ENCODE measurements around the gene SPNS2. TPM values are rescaled to one million over a fixed set of nuclear protein-coding genes. Genes with fewer than 3 reads are reported as not detected.

The SPNS2 gene
- total RNA-seq, 1 donor from 2014 or later: 122 TPM

GRCh38 chr17:4520060-4520893, 21.6 kb downstream of the SPNS2 start:
- DNase-seq: no peak

GRCh38 chr17:4520894-4521600, 22.4 kb downstream of the SPNS2 start:
- DNase-seq: peak; percentile 41

DNA sequence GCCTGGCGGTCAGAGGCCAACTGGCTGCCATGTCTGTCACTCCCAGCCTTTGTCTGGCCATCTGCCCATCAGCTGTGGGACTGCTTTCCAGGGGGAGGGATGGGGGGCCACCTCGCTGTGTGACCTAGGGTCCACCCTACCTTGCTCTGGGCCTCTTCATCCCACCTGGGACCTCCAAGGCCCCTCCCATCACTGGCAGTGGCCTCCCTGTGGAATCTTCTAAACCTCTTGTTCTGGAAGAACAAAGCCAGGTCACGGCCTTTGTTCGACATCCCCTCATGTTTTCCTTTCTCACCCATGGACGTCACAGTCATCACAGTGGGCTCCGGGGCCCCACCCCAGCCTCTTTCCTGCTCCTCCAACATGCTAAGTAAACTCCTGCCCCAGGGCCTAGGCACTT, 24.0 kb downstream of the SPNS2 start:
- peak; percentile 76 for DNase-seq

- DNase-seq: no peak
Measured at GRCh38 chr17:4523946-4524345, 25.3 kb downstream of the SPNS2 start.

GRCh38 chr17:4525691-4526397, 27.2 kb downstream of the SPNS2 start:
- no peak for DNase-seq

- DNase-seq: no peak
Measured at GRCh38 chr17:4527134-4527533, 28.5 kb downstream of the SPNS2 start.

DNA sequence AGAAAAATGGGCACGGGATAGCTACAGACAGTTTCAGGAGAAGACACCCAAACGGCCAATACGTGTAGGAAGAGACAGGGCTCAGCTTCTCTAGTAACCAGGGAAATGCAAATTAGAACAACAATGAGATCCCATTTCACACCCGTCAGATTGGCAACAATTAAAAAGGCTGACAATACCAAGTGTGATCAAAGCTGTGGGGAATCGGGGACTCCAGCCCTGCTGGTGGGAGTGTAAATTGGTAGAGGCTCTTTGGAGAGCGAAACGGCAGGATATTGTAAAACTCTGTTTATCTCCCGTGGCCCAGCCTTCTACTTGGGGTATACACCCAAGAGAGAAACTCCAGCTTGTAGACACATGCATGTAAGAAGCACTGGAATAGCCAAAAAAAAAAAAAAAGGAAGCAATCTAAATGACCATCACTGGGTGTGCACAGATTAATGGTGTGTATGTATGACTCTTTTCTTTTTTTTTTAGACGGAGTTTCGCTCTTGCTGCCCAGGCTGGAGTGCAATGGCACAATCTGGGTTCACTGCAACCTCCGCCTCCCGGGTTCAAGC, 29.0 kb downstream of the SPNS2 start:
- no peak for DNase-seq

DNA sequence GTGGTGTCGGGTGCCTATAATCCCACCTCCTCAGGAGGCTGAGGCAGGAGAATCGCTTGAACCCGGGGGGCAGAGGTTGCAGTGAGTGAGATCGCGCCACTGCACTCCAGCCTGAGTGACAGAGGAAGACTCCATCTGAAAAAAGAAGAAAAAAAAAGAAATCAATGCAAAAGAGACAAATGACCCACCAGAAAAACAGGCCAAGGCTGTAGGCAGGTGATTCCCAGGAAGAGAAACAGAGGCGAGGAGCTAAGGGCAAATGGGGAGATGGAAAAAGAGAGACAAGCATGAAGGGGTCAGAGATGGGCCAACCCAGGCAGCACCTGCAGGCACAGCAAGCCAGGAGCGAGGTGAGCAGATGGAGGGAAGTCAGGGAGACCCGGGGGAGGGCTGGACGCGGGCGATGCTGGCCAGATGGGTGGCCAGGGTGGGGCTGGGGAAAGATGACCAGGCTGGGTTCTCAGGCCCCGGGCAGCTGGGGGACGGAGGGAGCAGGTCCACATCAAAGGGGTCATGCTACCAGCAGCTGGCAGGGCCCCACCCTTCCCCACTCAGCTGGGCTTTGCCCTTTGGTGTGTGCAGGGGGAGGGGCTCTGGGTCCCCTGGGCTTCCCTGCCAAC, 31.0 kb downstream of the SPNS2 start:
- DNase-seq: no peak

DNA sequence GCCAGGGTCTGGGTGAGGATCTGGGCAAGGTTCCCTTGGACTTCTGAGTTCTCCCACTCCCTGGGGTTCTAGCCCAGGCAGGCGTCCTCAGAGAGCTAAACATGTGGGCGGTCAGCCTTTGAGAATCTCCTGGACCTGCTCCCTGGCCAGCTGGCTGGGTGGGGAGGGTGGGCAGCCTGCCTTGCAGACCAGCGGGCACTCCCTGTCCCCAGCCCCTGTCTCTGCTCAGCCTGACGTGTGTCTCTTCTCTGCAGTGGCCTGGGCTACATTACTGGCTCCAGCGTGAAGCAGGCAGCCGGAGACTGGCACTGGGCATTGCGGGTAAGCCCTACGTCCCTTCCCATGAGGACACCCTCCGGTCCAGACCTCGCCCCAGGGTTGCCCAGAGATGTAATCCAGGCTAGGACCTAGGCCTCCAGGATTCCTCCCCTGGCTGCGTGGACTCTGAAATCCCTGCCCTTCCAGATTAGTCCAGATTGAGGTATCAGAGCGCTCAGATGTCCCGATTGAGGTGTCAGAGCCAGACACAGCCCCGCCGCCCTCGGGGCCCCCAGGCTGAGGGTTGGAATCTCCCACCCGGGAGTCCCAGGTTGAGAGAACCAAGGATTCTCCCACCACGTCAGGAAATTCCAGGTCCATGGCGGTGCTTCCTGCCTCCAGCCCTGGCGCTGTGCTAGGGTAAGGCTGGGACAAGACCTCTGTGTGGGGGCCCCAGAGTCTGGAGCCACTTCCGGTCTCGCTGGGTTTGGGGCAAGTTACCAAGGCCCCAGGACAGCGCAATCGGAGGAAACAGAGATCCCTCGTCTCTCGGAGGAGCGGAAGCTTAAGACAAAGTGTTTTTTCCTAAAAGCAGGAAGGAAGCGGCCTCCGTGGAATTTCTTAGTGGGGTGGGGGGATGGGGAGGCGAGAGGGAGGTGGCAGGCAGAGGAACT, 32.4 kb downstream of the SPNS2 start:
- DNase-seq: peak; percentile 98

DNA sequence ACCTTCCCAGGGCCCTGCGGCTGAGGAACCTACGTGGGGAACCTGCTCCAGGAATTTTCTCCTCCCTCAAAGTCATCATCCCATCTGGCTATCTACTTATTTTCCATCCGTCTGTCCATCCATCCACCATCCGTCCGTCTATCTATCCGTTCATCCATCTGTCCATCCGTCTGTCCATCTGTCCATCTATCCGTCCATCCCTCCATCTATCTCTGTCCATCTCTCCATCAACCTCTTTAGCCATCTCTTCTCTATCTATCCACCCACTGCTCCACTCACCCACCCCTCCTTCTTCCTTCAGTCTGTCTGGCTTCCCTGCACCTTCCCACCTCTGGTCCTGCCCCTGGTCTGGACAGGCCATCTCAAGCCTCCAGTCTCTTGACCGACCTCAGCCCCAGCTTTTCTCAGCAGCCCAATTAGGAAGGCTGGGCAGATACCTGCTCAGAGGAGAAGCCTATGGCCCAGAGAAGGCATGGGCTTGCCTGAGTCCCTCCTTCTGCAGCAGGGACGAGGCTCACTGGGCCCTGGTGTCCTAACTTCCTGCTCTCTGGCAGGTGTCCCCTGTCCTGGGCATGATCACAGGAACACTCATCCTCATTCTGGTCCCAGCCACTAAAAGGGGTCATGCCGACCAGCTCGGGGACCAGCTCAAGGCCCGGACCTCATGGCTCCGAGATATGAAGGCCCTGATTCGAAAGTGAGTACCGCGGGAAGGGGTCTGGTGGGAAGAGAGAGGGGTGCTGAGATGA, 33.5 kb downstream of the SPNS2 start:
- DNase-seq: no peak

DNA sequence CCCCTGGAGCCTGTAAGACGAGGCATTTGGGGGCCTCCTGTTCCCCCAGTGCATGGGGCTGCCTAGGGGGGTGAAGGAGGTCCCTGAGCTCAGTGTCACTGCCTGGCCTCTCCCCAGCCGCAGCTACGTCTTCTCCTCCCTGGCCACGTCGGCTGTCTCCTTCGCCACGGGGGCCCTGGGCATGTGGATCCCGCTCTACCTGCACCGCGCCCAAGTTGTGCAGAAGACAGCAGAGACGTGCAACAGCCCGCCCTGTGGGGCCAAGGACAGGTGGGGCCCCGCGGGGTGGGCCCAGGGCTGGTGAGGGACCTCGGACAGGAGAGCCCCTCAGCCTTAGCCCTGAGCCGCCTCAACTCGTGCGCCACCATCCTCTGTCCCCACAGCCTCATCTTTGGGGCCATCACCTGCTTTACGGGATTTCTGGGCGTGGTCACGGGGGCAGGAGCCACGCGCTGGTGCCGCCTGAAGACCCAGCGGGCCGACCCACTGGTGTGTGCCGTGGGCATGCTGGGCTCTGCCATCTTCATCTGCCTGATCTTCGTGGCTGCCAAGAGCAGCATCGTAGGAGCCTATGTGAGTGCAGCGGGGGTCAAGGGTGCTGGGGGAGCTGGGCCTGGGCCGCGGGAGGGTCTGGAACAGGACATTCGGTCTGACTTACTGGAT, 34.3 kb downstream of the SPNS2 start:
- no peak for DNase-seq

DNA sequence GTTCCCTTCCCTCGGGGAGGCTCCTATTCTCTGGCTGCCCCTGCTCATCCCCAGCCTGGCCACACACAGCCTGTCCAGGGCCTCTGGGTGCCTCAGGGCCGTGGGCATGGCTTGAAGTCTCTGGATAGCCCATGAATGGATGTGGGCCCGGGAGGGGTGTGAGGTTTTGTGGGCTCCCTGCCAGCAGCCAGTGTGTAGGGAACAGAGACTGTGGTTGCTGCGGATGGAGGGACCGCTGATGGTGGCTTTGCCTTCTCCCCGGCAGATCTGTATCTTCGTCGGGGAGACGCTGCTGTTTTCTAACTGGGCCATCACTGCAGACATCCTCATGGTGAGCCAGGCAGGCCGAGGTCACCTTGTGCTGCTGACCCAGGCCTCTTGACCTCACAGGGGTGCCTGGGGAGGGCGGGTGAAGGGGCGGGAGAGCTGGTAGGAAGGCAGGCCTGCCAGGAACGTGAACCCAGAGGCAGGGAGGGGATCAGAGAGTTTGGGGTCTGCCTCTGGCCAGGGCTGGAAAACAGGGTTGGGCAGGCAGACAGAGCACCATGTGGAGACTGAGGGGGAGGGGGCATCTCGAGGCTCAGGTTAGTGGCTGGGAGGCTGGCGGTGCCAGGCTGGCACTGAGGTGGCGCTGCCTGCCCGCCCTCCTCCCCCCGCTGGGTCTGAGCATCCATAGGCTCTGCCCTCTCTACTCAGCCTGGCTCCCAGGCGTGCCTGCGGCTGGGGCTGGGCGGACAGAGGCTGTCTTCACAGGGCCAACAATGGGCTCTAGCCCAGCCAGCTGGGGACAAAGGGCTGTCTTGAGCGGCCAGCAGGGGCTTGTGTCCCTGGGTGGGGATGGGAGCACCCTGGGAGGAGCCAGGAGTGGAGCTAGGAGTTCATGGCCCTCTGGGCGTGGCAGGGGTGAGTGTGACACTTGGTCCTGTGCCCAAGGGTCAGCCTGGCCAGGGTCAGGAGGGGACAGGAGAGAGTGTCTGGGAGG, 35.1 kb downstream of the SPNS2 start:
- no peak for DNase-seq

- no peak for DNase-seq
Measured at GRCh38 chr17:4534515-4534914, 35.8 kb downstream of the SPNS2 start.

GRCh38 chr17:4534928-4535666, 36.4 kb downstream of the SPNS2 start:
- no peak for DNase-seq

DNA sequence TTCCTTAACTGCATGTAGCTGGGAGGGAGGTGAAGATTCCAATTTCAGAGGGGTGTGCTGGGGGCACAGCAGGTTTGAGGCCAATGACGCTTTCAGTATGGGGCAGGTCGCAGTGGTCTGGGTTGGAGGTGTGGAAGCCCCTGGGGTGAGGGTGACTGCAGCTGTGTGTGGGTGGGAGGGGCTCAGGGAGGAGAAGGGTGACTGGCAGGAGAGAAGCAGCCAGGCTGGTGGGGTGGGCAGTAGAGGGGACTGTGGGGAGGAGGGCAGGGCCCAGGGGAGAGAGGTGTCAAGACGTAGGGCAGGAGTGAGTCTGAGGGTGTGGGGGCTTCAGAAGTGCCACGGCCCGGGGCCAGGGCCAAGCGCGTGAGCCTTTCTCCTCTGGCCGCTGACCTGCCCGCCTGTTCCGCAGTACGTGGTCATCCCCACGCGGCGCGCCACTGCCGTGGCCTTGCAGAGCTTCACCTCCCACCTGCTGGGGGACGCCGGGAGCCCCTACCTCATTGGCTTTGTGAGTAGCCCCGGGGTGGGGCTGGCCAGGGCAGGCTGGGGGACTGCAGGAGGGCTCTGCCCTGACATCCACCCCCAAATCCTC, 37.1 kb downstream of the SPNS2 start:
- DNase-seq: no peak

DNA sequence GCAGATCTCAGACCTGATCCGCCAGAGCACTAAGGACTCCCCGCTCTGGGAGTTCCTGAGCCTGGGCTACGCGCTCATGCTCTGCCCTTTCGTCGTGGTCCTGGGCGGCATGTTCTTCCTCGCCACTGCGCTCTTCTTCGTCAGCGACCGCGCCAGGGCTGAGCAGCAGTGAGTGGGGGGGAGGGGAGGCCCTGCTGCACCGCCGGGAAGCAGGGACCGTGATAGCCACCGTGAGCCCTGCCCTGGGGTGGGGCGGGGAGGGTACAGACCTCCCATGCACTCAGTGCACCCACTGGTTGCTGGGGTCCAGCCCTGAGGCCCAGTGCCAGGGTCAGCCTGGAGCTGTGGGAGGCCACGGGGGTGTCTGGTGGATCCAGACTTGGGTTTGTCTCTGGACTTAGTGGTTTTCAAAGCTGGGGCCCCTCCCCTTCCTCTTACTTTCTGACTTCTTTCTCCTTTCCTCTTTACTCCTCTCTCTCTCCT, 37.6 kb downstream of the SPNS2 start:
- DNase-seq: no peak

GRCh38 chr17:4536742-4537411, 38.2 kb downstream of the SPNS2 start:
- DNase-seq: no peak

Data from dermis blood vessel endothelial cell (primary cell).